Measurements from ENCODE around the gene SRGAP2C.
"Not testable (repeated sequence)": the region's sequence is repeated elsewhere in the genome, so short reads cannot be mapped to it uniquely, and the experiment has no call there.

DNA sequence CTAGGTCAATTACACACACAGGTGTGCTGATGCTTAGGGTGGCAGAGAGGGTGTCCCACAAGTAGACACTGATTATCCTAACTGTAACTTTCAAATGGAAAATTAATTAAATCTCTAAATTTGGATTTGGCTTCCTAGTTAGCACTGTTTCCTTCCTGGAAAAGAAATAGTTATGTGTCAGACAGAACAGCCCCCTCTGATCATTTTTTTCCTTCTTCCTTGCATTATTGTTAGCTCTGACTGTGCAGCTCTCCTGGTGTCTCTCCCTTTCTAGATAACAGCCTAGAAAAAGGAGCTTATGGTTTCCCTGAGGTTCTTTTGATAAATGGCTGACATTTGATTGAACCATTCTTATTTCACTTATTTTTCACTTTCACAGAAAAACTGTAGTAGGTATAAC is 32.0 kb upstream of the SRGAP2C start:
- TF ChIP-seq, protein P1, sequence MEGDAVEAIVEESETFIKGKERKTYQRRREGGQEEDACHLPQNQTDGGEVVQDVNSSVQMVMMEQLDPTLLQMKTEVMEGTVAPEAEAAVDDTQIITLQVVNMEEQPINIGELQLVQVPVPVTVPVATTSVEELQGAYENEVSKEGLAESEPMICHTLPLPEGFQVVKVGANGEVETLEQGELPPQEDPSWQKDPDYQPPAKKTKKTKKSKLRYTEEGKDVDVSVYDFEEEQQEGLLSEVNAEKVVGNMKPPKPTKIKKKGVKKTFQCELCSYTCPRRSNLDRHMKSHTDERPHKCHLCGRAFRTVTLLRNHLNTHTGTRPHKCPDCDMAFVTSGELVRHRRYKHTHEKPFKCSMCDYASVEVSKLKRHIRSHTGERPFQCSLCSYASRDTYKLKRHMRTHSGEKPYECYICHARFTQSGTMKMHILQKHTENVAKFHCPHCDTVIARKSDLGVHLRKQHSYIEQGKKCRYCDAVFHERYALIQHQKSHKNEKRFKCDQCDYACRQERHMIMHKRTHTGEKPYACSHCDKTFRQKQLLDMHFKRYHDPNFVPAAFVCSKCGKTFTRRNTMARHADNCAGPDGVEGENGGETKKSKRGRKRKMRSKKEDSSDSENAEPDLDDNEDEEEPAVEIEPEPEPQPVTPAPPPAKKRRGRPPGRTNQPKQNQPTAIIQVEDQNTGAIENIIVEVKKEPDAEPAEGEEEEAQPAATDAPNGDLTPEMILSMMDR (IDR thresholded peaks at IDR 0.05; ENCODE audit: insufficient read depth, low read length, poor library complexity, severe bottlenecking): not testable (repeated sequence)
- TF ChIP-seq EZH2phosphoT487 (conservative IDR thresholded peaks at IDR 0.05; ENCODE audit: low read length): not testable (repeated sequence)

All from SU-DHL-6 (cell line).